Neuronal stem cell (in vitro differentiated cells): Measurements from ENCODE around the gene PPP2R5C.
A peak's percentile ranks its signal among the peaks of the same experiment; 100 is the strongest.

Experiments used
- DNase-seq: peaks from one replicate; pipeline ENCODE4 v3.0.0-alpha.2; 2013; ENCODE audit warnings: low spot score
- H2AFZ ChIP-seq: one replicate; pipeline ENCODE4 v1.6.1; 2013; ENCODE audit warnings: mild to moderate bottlenecking, low read length, inconsistent platforms
- H2AK5ac ChIP-seq: 2 replicates; pipeline ENCODE4 v1.6.1; 2013; ENCODE audit warnings: low read depth, mild to moderate bottlenecking, inconsistent platforms, low read length, moderate library complexity, mixed read lengths
- H2BK120ac ChIP-seq: 2 replicates; pipeline ENCODE4 v1.6.1; 2013; ENCODE audit warnings: low read depth, mild to moderate bottlenecking, inconsistent platforms, low read length, moderate library complexity, mixed read lengths
- H2BK12ac ChIP-seq: one replicate; pipeline ENCODE4 v1.6.1; 2013; ENCODE audit warnings: low read length, inconsistent platforms
- H2BK15ac ChIP-seq: 2 replicates; pipeline ENCODE4 v1.6.1; 2013; ENCODE audit warnings: mild to moderate bottlenecking, low read length, inconsistent platforms, mixed read lengths
- H2BK5ac ChIP-seq: one replicate; pipeline ENCODE4 v1.6.1; 2013; ENCODE audit warnings: inconsistent platforms, mild to moderate bottlenecking, low read length, moderate library complexity
- H3K14ac ChIP-seq: one replicate; pipeline ENCODE4 v1.6.1; 2013; ENCODE audit warnings: low read length, inconsistent platforms
- H3K18ac ChIP-seq: 2 replicates; pipeline ENCODE4 v1.6.1; 2013; ENCODE audit warnings: low read length, inconsistent platforms
- H3K23ac ChIP-seq: 2 replicates; pipeline ENCODE4 v1.6.1; 2013; ENCODE audit warnings: low read depth, mild to moderate bottlenecking, mixed read lengths, low read length, inconsistent platforms; ENCODE audit not compliant: poor library complexity
- H3K27ac ChIP-seq: replicated peaks from 3 replicates; pipeline ENCODE4 v1.5.1; 2013; ENCODE audit warnings: low read length, inconsistent platforms
- H3K27me3 ChIP-seq, 3 experiments: 2 replicates each; pipeline ENCODE4 v1.6.1; 2013; ENCODE audit warnings: low read length in 3 of 3, mild to moderate bottlenecking in 2 of 3, inconsistent platforms in 1 of 3, low read depth in 1 of 3, mixed read lengths in 1 of 3, moderate library complexity in 1 of 3; ENCODE audit not compliant: control insufficient read depth in 3 of 3, insufficient read depth in 3 of 3
- H3K36me3 ChIP-seq, 2 donors: replicated peaks in 1 of 2; 2 replicates each; pipeline ENCODE4 v1.6.1; 2013; ENCODE audit warnings: low read length in 2 of 2; ENCODE audit not compliant: control insufficient read depth in 2 of 2, insufficient read depth in 2 of 2
- H3K4ac ChIP-seq: 2 replicates; pipeline ENCODE4 v1.6.1; 2013; ENCODE audit warnings: inconsistent platforms, mild to moderate bottlenecking, low read length, moderate library complexity
- H3K4me1 ChIP-seq, 2 donors: 1 replicate in 1 of 2; 2 replicates in 1 of 2; pipeline ENCODE4 v1.6.1; 2013; ENCODE audit warnings: low read length in 2 of 2, low read depth in 1 of 2; ENCODE audit not compliant: control insufficient read depth in 2 of 2, insufficient read depth in 1 of 2
- H3K4me2 ChIP-seq: one replicate; pipeline ENCODE4 v1.6.1; 2013; ENCODE audit warnings: mild to moderate bottlenecking, low read length, inconsistent platforms; ENCODE audit not compliant: insufficient read depth, poor library complexity, severe bottlenecking
- H3K4me3 ChIP-seq, 2 donors: 2 replicates each; pipeline ENCODE4 v1.5.1; 2013; ENCODE audit warnings: low read length in 2 of 2, mild to moderate bottlenecking in 2 of 2, inconsistent platforms in 1 of 2, moderate library complexity in 1 of 2
- H3K79me1 ChIP-seq: one replicate; pipeline ENCODE4 v1.6.1; 2013; ENCODE audit warnings: low read depth, mild to moderate bottlenecking, inconsistent platforms, low read length, moderate library complexity
- H3K9ac ChIP-seq: one replicate; pipeline ENCODE4 v1.6.1; 2013; ENCODE audit warnings: mild to moderate bottlenecking, low read depth, low read length, inconsistent platforms; ENCODE audit not compliant: poor library complexity
- H3K9me3 ChIP-seq, 2 donors: replicated peaks in 1 of 2; 2 replicates each; pipeline versions ENCODE3 to v1.6.1; 2013; ENCODE audit warnings: low read length in 2 of 2, mild to moderate bottlenecking in 2 of 2, inconsistent platforms in 1 of 2, low read depth in 1 of 2, mixed read lengths in 1 of 2, moderate library complexity in 1 of 2; ENCODE audit not compliant: control insufficient read depth in 2 of 2, insufficient read depth in 1 of 2
- H4K8ac ChIP-seq: one replicate; pipeline ENCODE4 v1.6.1; 2013; ENCODE audit warnings: low read depth, mild to moderate bottlenecking, inconsistent platforms, low read length, moderate library complexity
- H4K91ac ChIP-seq: one replicate; pipeline ENCODE4 v1.6.1; 2013; ENCODE audit warnings: low read length, low read depth, mild to moderate bottlenecking, inconsistent platforms; ENCODE audit not compliant: poor library complexity
- WGBS, 2 donors: extraction: QIAGEN DNeasy Blood & Tissue Kit; methylation state at CpG; one replicate each; pipeline ENCODE4 v1.1.7; 2013; ENCODE audit warnings: missing lambda C conversion rate in 2 of 2, mixed read lengths in 1 of 2; ENCODE audit not compliant: insufficient read length in 2 of 2, insufficient replicate concordance in 1 of 2; ENCODE audit errors: extremely low coverage in 2 of 2; 5-methylcytosine and 5-hydroxymethylcytosine counted together

The PPP2R5C gene

GRCh38 chr14:101915871-101916815, 154.6 kb downstream of the PPP2R5C start:
- no peak overlapping the region for H3K4me3 ChIP-seq
- no peak for DNase-seq

GRCh38 chr14:101916816-101917412, 155.4 kb downstream of the PPP2R5C start:
- no peaks in the 10 kb centered on the region for H3K27me3 ChIP-seq
- H3K4me3 ChIP-seq: no peak overlapping the region
- no peak overlapping the region for H4K8ac ChIP-seq
- DNase-seq: no peak
- peaks cover 0 to 13% of the 10 kb centered on the region in 2 donors for H3K4me1 ChIP-seq
- H4K91ac ChIP-seq: no peak overlapping the region
- H3K9ac ChIP-seq: peak overlapping the region; percentile 61
- no CpG with 5 or more reads among the region's 18 CpGs for WGBS, 2 donors
- H2BK5ac ChIP-seq: no peak overlapping the region
- H2AFZ ChIP-seq: no peak overlapping the region
- no peak overlapping the region for H3K14ac ChIP-seq
- no peak overlapping the region for H2AK5ac ChIP-seq
- H3K9me3 ChIP-seq: no peaks in the 10 kb centered on the region
- H2BK15ac ChIP-seq: no peak overlapping the region
- H2BK12ac ChIP-seq: no peak overlapping the region
- H3K36me3 ChIP-seq: peaks cover 10 to 60% of the 10 kb centered on the region in 2 donors
- peak overlapping the region; percentile 36 for H3K18ac ChIP-seq
- H3K79me1 ChIP-seq: no peaks in the 10 kb centered on the region
- no peak overlapping the region for H2BK120ac ChIP-seq
- H3K4ac ChIP-seq: no peak overlapping the region
- peak overlapping the region; percentile 34 for H3K23ac ChIP-seq
- no peak overlapping the region for H3K4me2 ChIP-seq
- no peak overlapping the region for H3K27ac ChIP-seq

More at GRCh38 chr14:101915871-101916815, 154.6 kb downstream of the PPP2R5C start:
- H3K4ac ChIP-seq: no peak overlapping the region
- H2AK5ac ChIP-seq: peak overlapping the region; percentile 56
- peaks cover 10 to 60% of the 10 kb centered on the region in 2 donors for H3K36me3 ChIP-seq
- H2AFZ ChIP-seq: no peak overlapping the region
- no peak overlapping the region for H2BK12ac ChIP-seq
- no peak overlapping the region for H3K18ac ChIP-seq
- H3K4me2 ChIP-seq: no peak overlapping the region
- H2BK120ac ChIP-seq: no peak overlapping the region
- H3K14ac ChIP-seq: no peak overlapping the region
- H3K79me1 ChIP-seq: no peaks in the 10 kb centered on the region
- no peak overlapping the region for H2BK15ac ChIP-seq
- H3K23ac ChIP-seq: no peak overlapping the region
- H3K9me3 ChIP-seq: no peaks in the 10 kb centered on the region
- H3K9ac ChIP-seq: peak overlapping the region; percentile 80
- peak overlapping the region; percentile 23 for H4K8ac ChIP-seq
- no peak overlapping the region for H3K27ac ChIP-seq
- no peak overlapping the region for H2BK5ac ChIP-seq
- peaks cover 0 to 13% of the 10 kb centered on the region in 2 donors for H3K4me1 ChIP-seq
- no peaks in the 10 kb centered on the region for H3K27me3 ChIP-seq
- H4K91ac ChIP-seq: no peak overlapping the region
- no CpG with 5 or more reads among the region's 23 CpGs for WGBS, 2 donors

- H3K9me3 ChIP-seq: no peaks in the 10 kb centered on the region
- H3K79me1 ChIP-seq: no peaks in the 10 kb centered on the region
- H3K23ac ChIP-seq: peak overlapping the region; percentile 10
- H3K4me1 ChIP-seq: peaks cover 0 to 13% of the 10 kb centered on the region in 2 donors
- H3K14ac ChIP-seq: no peak overlapping the region
- no peak overlapping the region for H4K8ac ChIP-seq
- DNase-seq: no peak
- H4K91ac ChIP-seq: no peak overlapping the region
- no peak overlapping the region for H2BK120ac ChIP-seq
- H3K27me3 ChIP-seq: no peaks in the 10 kb centered on the region
- H2BK12ac ChIP-seq: no peak overlapping the region
- H3K4me2 ChIP-seq: no peak overlapping the region
- peak overlapping the region; percentile 61 for H3K9ac ChIP-seq
- no CpG with 5 or more reads among the region's 17 CpGs for WGBS, 2 donors
- no peak overlapping the region for H2BK15ac ChIP-seq
- peak overlapping the region; percentile 7 for H3K27ac ChIP-seq
- H2AFZ ChIP-seq: no peak overlapping the region
- H2BK5ac ChIP-seq: no peak overlapping the region
- H2AK5ac ChIP-seq: no peak overlapping the region
- no peak overlapping the region for H3K4me3 ChIP-seq
- H3K4ac ChIP-seq: no peak overlapping the region
- peaks cover 10 to 55% of the 10 kb centered on the region in 2 donors for H3K36me3 ChIP-seq
- H3K18ac ChIP-seq: no peak overlapping the region
These were observed 156.0 kb downstream of the PPP2R5C start for GRCh38 chr14:101917413-101918017.
